T-helper 2 cell treated with Interferon-gamma antibody and Interleukin-4, amounts not matched to agents 5 μg/mL and 100 μg/mL, for 36 hours (primary cell): Measurements from ENCODE around the gene NRDC.
"Not testable (repeated sequence)": the region's sequence is repeated elsewhere in the genome, so short reads cannot be mapped to it uniquely, and the experiment has no call there.

Experiments used
- DNase-seq: peaks from one replicate; pipeline ENCODE4 v3.0.0; 2021; ENCODE audit warnings: low spot score
- H3K27ac Mint-ChIP-seq: one replicate; pipeline ENCODE4 v1.8.0; 2021; ENCODE audit warnings: mild to moderate bottlenecking, mixed read lengths
- H3K27me3 Mint-ChIP-seq: one replicate; pipeline ENCODE4 v1.8.0; 2021; ENCODE audit warnings: low read depth, mixed read lengths
- H3K36me3 Mint-ChIP-seq: one replicate; pipeline ENCODE4 v1.8.0; 2021; ENCODE audit warnings: low read depth, mixed read lengths
- H3K4me1 Mint-ChIP-seq: one replicate; pipeline ENCODE4 v1.8.0; 2021; ENCODE audit warnings: low read depth, mixed read lengths
- H3K4me3 Mint-ChIP-seq: one replicate; pipeline ENCODE4 v1.8.0; 2022; ENCODE audit warnings: mild to moderate bottlenecking, moderate library complexity, mixed read lengths
- H3K9me3 Mint-ChIP-seq: one replicate; pipeline ENCODE4 v1.8.0; 2021; ENCODE audit warnings: mixed read lengths

Gene NRDC

GRCh38 chr1:51843948-51844347, 34.6 kb downstream of the NRDC start:
- Mint-ChIP-seq H3K27ac (no peak overlapping the region), H3K36me3 (peaks cover 25% of the 10 kb centered on the region), H3K27me3 (no peaks in the 10 kb centered on the region), H3K9me3 (no peaks in the 10 kb centered on the region), H3K4me1 (peaks cover 30% of the 10 kb centered on the region), H3K4me3 (no peak overlapping the region)
- peak; percentile 39 for DNase-seq

DNA sequence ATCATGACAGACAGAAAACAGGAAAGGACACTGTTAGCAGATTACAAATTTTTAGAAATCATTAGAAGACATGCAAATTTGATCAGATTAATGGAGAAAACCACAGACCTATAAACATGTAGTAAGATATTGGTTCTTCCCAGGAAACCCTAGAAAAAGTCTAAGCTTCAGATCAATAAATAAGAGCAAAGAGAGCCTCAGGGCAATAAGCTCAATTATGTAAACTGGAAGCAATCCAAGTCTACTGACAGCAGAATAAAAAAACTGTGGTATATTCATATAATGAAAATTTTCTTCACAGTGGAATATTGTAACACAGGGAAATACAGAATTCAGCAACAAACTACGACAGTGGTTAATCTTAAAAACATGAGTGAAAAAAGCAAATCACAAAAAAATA, 36.3 kb downstream of the NRDC start:
- Mint-ChIP-seq H3K27ac (no peak overlapping the region), H3K36me3 (peaks cover 30% of the 10 kb centered on the region), H3K4me3 (no peak overlapping the region), H3K4me1 (peaks cover 33% of the 10 kb centered on the region), H3K9me3 (no peaks in the 10 kb centered on the region), H3K27me3 (no peaks in the 10 kb centered on the region)
- no peak for DNase-seq

DNA sequence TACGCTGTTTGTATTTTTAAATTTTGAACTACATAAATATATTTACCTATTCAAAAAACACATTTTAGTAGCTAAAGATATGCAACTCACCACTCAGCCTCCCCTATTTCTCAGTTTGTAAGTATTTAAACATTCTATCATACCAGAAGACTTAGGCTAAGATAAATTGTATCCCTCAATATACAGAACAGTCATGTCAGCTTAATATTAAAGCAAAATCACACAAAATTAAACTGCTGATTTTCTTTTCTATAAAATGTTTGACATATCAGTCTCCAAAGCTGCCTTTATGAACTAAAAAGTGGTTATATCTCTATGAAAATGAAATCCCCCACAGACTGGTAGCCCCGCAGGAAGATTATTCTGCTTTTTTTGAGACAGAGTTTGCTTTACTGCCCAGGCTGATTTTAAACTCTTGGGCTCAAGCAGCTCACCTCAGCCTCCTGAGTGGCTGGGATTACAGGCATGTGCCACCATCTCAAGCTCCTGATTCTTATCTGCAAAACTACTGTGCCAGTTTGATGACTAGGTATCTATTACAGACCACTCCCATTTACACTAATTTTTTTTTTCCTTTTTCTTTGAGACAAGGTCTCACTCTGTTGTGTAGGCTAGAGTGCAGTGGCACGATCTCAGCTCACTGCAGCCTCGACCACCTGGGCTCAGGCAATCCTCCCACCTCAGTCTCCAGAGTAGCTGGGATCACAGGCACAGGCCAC, 37.6 kb downstream of the NRDC start:
- Mint-ChIP-seq H3K36me3 (peaks cover 29% of the 10 kb centered on the region), H3K4me1 (peaks cover 33% of the 10 kb centered on the region), H3K9me3 (no peaks in the 10 kb centered on the region), H3K27ac (no peak overlapping the region), H3K27me3 (no peaks in the 10 kb centered on the region), H3K4me3 (no peak overlapping the region)
- DNase-seq: no peak

DNA sequence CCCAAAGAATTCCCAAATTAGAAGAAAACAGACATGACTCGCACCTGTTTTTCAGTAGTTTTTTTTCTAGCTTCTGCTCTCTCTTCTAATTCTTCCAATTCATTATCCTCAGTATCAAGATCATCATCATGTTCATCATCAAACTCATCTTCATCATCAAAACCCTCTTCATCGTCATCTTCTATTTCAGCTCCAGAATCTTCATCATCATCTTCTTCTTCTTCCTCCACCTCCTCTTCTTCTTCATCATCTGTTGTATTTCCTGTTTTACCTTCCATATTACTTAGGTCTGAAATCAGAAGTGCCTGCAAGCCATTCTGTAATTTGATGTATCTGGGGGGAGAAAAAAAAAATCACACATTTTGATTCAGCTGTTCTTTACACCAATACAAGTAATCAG, 38.3 kb downstream of the NRDC start:
- no peaks in the 10 kb centered on the region for H3K27me3 Mint-ChIP-seq
- H3K36me3 Mint-ChIP-seq: peaks cover 28% of the 10 kb centered on the region
- DNase-seq: no peak
- no peaks in the 10 kb centered on the region for H3K9me3 Mint-ChIP-seq
- H3K4me1 Mint-ChIP-seq: peaks cover 31% of the 10 kb centered on the region
- H3K27ac Mint-ChIP-seq: no peak overlapping the region
- no peak overlapping the region for H3K4me3 Mint-ChIP-seq

DNA sequence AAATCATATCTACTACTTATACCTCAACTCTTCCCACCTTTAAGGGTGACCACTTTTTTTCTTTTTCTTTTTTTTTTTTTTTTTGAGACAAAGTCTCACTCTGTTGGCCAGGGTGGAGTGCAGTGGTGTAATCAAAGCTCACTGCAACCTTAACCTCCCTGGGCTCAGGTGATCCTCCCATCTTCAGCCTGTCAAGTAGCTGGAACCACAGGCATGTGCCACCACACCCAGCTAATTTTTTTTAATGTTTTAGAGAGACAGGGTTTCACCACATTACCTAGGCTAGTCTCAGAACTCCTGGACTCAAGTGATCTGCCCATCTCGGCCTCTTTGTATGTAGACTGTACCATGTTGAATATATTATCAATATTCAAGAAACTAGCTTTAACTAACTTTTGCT, 39.4 kb downstream of the NRDC start:
- Mint-ChIP-seq H3K9me3 (no peaks in the 10 kb centered on the region), H3K27me3 (no peaks in the 10 kb centered on the region), H3K4me1 (peaks cover 25% of the 10 kb centered on the region), H3K36me3 (peaks cover 28% of the 10 kb centered on the region), H3K4me3 (no peak overlapping the region), H3K27ac (no peak overlapping the region)
- DNase-seq: no peak

DNA sequence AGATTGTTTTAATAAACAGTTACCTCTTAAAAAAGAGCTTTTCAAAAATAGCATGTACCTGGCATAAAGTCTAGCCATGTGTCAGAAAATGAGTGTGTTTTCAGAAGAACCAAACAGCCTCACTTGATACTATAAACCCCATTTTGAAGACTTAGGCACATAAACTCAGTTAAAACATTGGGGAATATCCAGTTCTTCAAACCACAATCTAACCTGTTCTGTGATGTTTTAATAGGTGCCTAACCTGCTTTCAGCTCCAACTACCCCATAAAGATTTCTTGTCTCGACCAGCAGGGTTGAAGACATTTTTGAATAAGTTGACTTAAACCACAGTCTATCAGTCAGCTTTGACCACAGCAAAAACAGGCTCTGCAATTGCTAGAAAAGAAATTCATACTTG, 41.3 kb downstream of the NRDC start:
- no peak overlapping the region for H3K27ac Mint-ChIP-seq
- peaks cover 19% of the 10 kb centered on the region for H3K4me1 Mint-ChIP-seq
- no peaks in the 10 kb centered on the region for H3K27me3 Mint-ChIP-seq
- H3K9me3 Mint-ChIP-seq: no peaks in the 10 kb centered on the region
- no peak for DNase-seq
- no peak overlapping the region for H3K4me3 Mint-ChIP-seq
- H3K36me3 Mint-ChIP-seq: peaks cover 39% of the 10 kb centered on the region

DNA sequence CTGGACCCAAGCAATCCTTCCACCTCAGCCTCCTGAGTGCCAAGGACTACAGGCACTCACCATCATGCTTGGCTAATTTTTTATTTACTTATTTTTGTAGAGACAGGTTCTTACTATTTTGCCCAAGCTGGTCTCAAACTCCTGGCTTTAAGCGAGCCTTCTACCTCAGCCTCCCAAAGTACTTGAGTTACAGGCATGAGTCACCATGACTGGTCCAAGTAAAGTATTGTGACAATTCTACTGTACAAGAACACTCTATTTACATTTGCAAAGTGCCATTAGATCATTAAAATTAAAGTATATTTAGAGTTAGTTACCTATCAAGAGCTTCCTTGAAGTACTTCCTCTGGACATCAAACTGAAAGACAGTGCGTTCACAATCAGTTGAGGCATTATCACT, 44.8 kb downstream of the NRDC start:
- DNase-seq: no peak
- no peak overlapping the region for H3K27ac Mint-ChIP-seq
- no peak overlapping the region for H3K4me3 Mint-ChIP-seq
- peaks cover 42% of the 10 kb centered on the region for H3K36me3 Mint-ChIP-seq
- H3K4me1 Mint-ChIP-seq: peaks cover 5% of the 10 kb centered on the region
- no peaks in the 10 kb centered on the region for H3K27me3 Mint-ChIP-seq
- no peaks in the 10 kb centered on the region for H3K9me3 Mint-ChIP-seq

- no peak for DNase-seq
- Mint-ChIP-seq H3K36me3 (peaks cover 34% of the 10 kb centered on the region), H3K4me3 (no peak overlapping the region), H3K4me1 (peaks cover 2% of the 10 kb centered on the region), H3K27me3 (no peaks in the 10 kb centered on the region), H3K27ac (no peak overlapping the region), H3K9me3 (no peaks in the 10 kb centered on the region)
Measured at GRCh38 chr1:51829058-51829457, 49.5 kb downstream of the NRDC start.

DNA sequence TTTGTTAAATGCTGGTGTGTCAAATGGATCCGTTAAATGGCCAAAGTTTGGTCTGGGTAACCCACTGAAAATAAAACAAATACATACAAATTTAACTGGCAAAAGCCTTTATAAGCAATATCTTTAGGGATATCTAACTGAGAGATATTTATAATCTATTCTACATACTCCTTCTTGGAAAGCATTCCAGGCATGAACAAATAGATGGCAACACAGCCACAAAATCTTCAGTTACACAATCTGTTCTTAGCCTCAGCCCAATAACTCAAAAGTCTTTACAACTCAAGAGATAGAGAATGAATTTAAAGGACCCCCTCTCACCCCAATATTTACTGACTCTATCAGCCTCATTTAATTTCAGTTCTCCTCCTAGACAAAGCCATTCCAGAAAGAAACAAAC, 58.7 kb downstream of the NRDC start:
- DNase-seq: no peak
- H3K36me3 Mint-ChIP-seq: peaks cover 39% of the 10 kb centered on the region
- H3K9me3 Mint-ChIP-seq: no peaks in the 10 kb centered on the region
- H3K27ac Mint-ChIP-seq: no peak overlapping the region
- no peaks in the 10 kb centered on the region for H3K27me3 Mint-ChIP-seq
- H3K4me3 Mint-ChIP-seq: no peak overlapping the region
- H3K4me1 Mint-ChIP-seq: no peaks in the 10 kb centered on the region

DNA sequence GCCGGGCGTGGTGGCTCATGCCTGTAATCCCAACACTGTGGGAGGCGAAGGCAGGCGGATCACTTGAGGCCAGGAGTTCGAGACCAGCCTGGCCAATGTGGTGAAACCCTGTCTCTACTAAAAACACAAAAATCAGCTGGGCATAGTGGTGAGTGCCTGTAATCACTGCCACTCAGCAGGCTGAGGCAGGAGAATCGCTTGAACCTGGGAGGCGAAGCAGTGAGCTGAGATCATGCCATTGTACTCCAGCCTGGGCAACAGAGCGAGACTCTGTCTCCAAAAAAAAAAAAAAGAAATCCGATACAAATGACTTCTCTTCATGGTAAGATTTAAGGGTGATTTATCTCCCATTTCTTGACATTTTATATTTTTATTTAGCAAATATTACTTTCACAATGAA, 59.5 kb downstream of the NRDC start:
- not testable (repeated sequence) for H3K9me3 Mint-ChIP-seq

DNA sequence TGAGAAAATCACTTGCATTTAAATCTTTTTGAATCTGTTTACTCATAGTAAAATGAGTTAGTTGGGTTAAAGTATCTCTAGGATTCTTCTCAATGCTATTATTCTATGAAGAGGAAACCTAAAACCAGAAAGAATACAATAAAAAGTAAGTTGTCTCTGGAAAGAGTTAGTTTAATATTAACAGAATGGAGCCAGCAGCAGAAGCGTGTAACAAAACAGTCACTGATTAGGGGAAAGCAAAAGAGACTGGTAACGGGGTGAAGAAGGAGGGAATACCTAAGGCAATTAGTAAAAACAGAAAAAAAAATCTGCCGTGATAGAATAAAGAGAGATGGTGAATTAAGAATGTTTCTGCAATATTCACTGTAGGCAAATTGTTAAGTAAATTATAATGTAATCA, 60.0 kb downstream of the NRDC start:
- Mint-ChIP-seq H3K4me3 (no peak overlapping the region), H3K4me1 (no peaks in the 10 kb centered on the region), H3K36me3 (peaks cover 45% of the 10 kb centered on the region), H3K27me3 (no peaks in the 10 kb centered on the region), H3K9me3 (no peaks in the 10 kb centered on the region), H3K27ac (no peak overlapping the region)
- DNase-seq: no peak

More for the DNA sequence above, 59.5 kb downstream of the NRDC start:
- H3K4me1 Mint-ChIP-seq, H3K27me3 Mint-ChIP-seq, DNase-seq, H3K27ac Mint-ChIP-seq, H3K4me3 Mint-ChIP-seq: not testable (repeated sequence)
- peaks cover 40% of the 10 kb centered on the region for H3K36me3 Mint-ChIP-seq

GRCh38 chr1:51814513-51814912, 64.0 kb downstream of the NRDC start:
- no peak for DNase-seq
- peaks cover 39% of the 10 kb centered on the region for H3K36me3 Mint-ChIP-seq
- H3K4me3 Mint-ChIP-seq: no peak overlapping the region
- no peak overlapping the region for H3K27ac Mint-ChIP-seq
- H3K9me3 Mint-ChIP-seq: no peaks in the 10 kb centered on the region
- H3K27me3 Mint-ChIP-seq: no peaks in the 10 kb centered on the region
- H3K4me1 Mint-ChIP-seq: no peaks in the 10 kb centered on the region

- no peaks in the 10 kb centered on the region for H3K4me1 Mint-ChIP-seq
- H3K27ac Mint-ChIP-seq: no peak overlapping the region
- no peak overlapping the region for H3K4me3 Mint-ChIP-seq
- H3K9me3 Mint-ChIP-seq: no peaks in the 10 kb centered on the region
- H3K27me3 Mint-ChIP-seq: no peaks in the 10 kb centered on the region
- no peak for DNase-seq
- H3K36me3 Mint-ChIP-seq: peaks cover 32% of the 10 kb centered on the region
Measured at GRCh38 chr1:51799372-51799771, 79.2 kb downstream of the NRDC start.

- no peak for DNase-seq
- Mint-ChIP-seq H3K4me1 (peaks cover 12% of the 10 kb centered on the region), H3K27me3 (no peaks in the 10 kb centered on the region), H3K36me3 (peaks cover 52% of the 10 kb centered on the region), H3K27ac (no peak overlapping the region), H3K9me3 (no peaks in the 10 kb centered on the region), H3K4me3 (no peak overlapping the region)
Measured at GRCh38 chr1:51794868-51795267, 83.7 kb downstream of the NRDC start.

- Mint-ChIP-seq H3K9me3 (no peaks in the 10 kb centered on the region), H3K4me3 (no peak overlapping the region), H3K36me3 (peaks cover 58% of the 10 kb centered on the region), H3K27me3 (no peaks in the 10 kb centered on the region), H3K4me1 (peaks cover 12% of the 10 kb centered on the region), H3K27ac (no peak overlapping the region)
- no peak for DNase-seq
Measured at GRCh38 chr1:51794260-51794659, 84.3 kb downstream of the NRDC start.
